Liver (tissue), 9 donors: ENCODE results near the gene RAVER2. TPM values are rescaled to one million over a fixed set of nuclear protein-coding genes. Genes with fewer than 3 reads are reported as not detected.
A peak's percentile ranks its signal among the peaks of the same experiment; 100 is the strongest.

ENCODE experiments used
- DNase-seq: peaks from one replicate; pipeline ENCODE4 v3.0.0-alpha.2; 2017; ENCODE audit warnings: low spot score
- H3K27ac ChIP-seq, 2 donors: one replicate each; pipeline ENCODE4 v1.7.0; 2013; ENCODE audit warnings: inconsistent platforms in 2 of 2, low read length in 2 of 2, control low read depth in 1 of 2, low read depth in 1 of 2, mild to moderate bottlenecking in 1 of 2
- H3K27me3 ChIP-seq, 4 donors: one replicate each; pipeline versions ENCODE4 v1.6.1 to v1.7.0; 2013; ENCODE audit warnings: low read length in 3 of 4, inconsistent platforms in 1 of 4, mild to moderate bottlenecking in 1 of 4, moderate library complexity in 1 of 4; ENCODE audit not compliant: control insufficient read depth in 4 of 4, insufficient read depth in 4 of 4
- H3K36me3 ChIP-seq, 4 donors: one replicate each; pipeline versions ENCODE4 v1.6.1 to v1.7.0; 2013; ENCODE audit warnings: low read length in 3 of 4, mild to moderate bottlenecking in 3 of 4, low read depth in 1 of 4, moderate library complexity in 1 of 4; ENCODE audit not compliant: control insufficient read depth in 4 of 4, insufficient read depth in 3 of 4
- H3K4me1 ChIP-seq, 4 donors: one replicate each; pipeline versions ENCODE4 v1.6.1 to v1.7.0; 2013; ENCODE audit warnings: low read length in 3 of 4, mild to moderate bottlenecking in 3 of 4, moderate library complexity in 1 of 4; ENCODE audit not compliant: control insufficient read depth in 4 of 4, insufficient read depth in 4 of 4
- H3K4me3 ChIP-seq, 3 donors: one replicate each; pipeline versions ENCODE4 v1.6.1 to v1.7.0; 2013; ENCODE audit warnings: low read length in 3 of 3, control low read depth in 1 of 3, low read depth in 1 of 3, mild to moderate bottlenecking in 1 of 3
- H3K9ac ChIP-seq, 2 donors: one replicate each; pipeline ENCODE4 v1.7.0; 2013; ENCODE audit warnings: low read length in 2 of 2, mild to moderate bottlenecking in 2 of 2, moderate library complexity in 2 of 2, control low read depth in 1 of 2, low read depth in 1 of 2
- H3K9me3 ChIP-seq, 4 donors: one replicate each; pipeline versions ENCODE4 v1.6.1 to v1.7.0; 2013; ENCODE audit warnings: low read length in 3 of 4; ENCODE audit not compliant: control insufficient read depth in 4 of 4
- EGR1 ChIP-seq, 2 donors: IDR thresholded peaks; 2 replicates each; pipeline ENCODE4 v1.6.1; 2016 to 2018; ENCODE audit warnings: antibody characterized with exemption in 2 of 2, low read depth in 2 of 2
- FOXA1 ChIP-seq: IDR thresholded peaks from 2 replicates; pipeline ENCODE4 v1.6.1; 2016; ENCODE audit warnings: antibody characterized with exemption
- FOXA2 ChIP-seq: IDR thresholded peaks from 2 replicates; pipeline ENCODE4 v1.6.1; 2016; ENCODE audit warnings: antibody characterized with exemption
- GABPA ChIP-seq, 2 donors: IDR thresholded peaks in 1 of 2; conservative IDR thresholded peaks in 1 of 2; 2 replicates each; pipeline ENCODE4 v1.6.1; 2016; ENCODE audit warnings: antibody characterized with exemption in 2 of 2, mild to moderate bottlenecking in 1 of 2, moderate library complexity in 1 of 2
- HNF4A ChIP-seq, 2 donors: conservative IDR thresholded peaks; 2 replicates each; pipeline ENCODE4 v1.6.1; 2016; ENCODE audit warnings: antibody characterized with exemption in 2 of 2, mild to moderate bottlenecking in 2 of 2
- HNF4G ChIP-seq: IDR thresholded peaks from 2 replicates; pipeline ENCODE4 v1.6.1; 2016; ENCODE audit warnings: antibody characterized with exemption
- JUND ChIP-seq, 2 donors: IDR thresholded peaks; 2 replicates each; pipeline ENCODE4 v1.6.1; 2016; ENCODE audit warnings: antibody characterized with exemption in 2 of 2
- NR2F2 ChIP-seq: IDR thresholded peaks from 2 replicates; pipeline ENCODE4 v1.6.1; 2016; ENCODE audit warnings: antibody characterized with exemption
- RAD21 ChIP-seq, 2 donors: IDR thresholded peaks; 2 replicates each; pipeline ENCODE4 v1.6.1; 2016; ENCODE audit warnings: antibody characterized with exemption in 2 of 2, mild to moderate bottlenecking in 2 of 2
- RXRA ChIP-seq, 2 donors: IDR thresholded peaks; 2 replicates each; pipeline ENCODE4 v1.6.1; 2017 to 2018; ENCODE audit warnings: antibody characterized with exemption in 2 of 2, mild to moderate bottlenecking in 1 of 2
- SP1 ChIP-seq: IDR thresholded peaks from 2 replicates; pipeline ENCODE4 v1.6.1; 2018; ENCODE audit warnings: antibody characterized with exemption, mild to moderate bottlenecking
- TAF1 ChIP-seq: conservative IDR thresholded peaks from 2 replicates; pipeline ENCODE4 v1.6.1; 2016; ENCODE audit warnings: antibody characterized with exemption, mild to moderate bottlenecking
- YY1 ChIP-seq: IDR thresholded peaks from 2 replicates; pipeline ENCODE4 v1.6.1; 2016; ENCODE audit warnings: antibody characterized with exemption, mild to moderate bottlenecking
- WGBS: extraction: QIAGEN DNeasy Blood & Tissue Kit; methylation state at CpG from one replicate; pipeline ENCODE4 v1.1.7; 2013; 5-methylcytosine and 5-hydroxymethylcytosine counted together
- polyA plus RNA-seq, 2 donors: library from polyadenylated mRNA; stranded (reverse) in 1 of 2; unstranded in 1 of 2; fragments of 200-250 nt in 1 of 2; fragments of >200 nt in 1 of 2; fragmentation: Nextera tagmentation in 1 of 2; extraction: Ambion mirVana in 1 of 2; gene quantifications; one replicate each; pipeline versions ENCODE4 v1.2.1 to v1.2.3, GENCODE V29; 2013 to 2015
- total RNA-seq, 2 donors: library from RNA; depleted of rRNA; stranded (reverse); fragments of >200 nt; gene quantifications; one replicate each; pipeline ENCODE4 v1.2.3, GENCODE V29; 2014
- TF ChIP-seq, protein P1 (sequence below): fragments of 150-350 bp; IDR thresholded peaks from 2 replicates; pipeline ENCODE4 v1.5.1; 2017; ENCODE audit warnings: improper control_type of control experiment, low read depth, low read length; ENCODE audit not compliant: missing input control
- TF ChIP-seq, protein P2 (sequence below): IDR thresholded peaks from 2 replicates; pipeline ENCODE4 v1.6.1; 2016; ENCODE audit warnings: antibody characterized with exemption
- TF ChIP-seq, protein P3 (sequence below): IDR thresholded peaks from 2 replicates; pipeline ENCODE4 v1.6.1; 2016; ENCODE audit warnings: antibody characterized with exemption
- TF ChIP-seq, protein P4 (sequence below): IDR thresholded peaks from 2 replicates; pipeline ENCODE4 v1.6.1; 2016; ENCODE audit warnings: antibody characterized with exemption
- TF ChIP-seq, protein P5 (sequence below): IDR thresholded peaks from 2 replicates; pipeline ENCODE4 v1.6.1; 2016; ENCODE audit warnings: antibody characterized with exemption, mild to moderate bottlenecking
- donor health status: healthy.
- donor health status: healthy.
- donor health status: healthy.
- donor health status: healthy.
- donor health status: healthy.

The RAVER2 gene
- total and polyA plus RNA-seq, 4 donors, result 0.40 to 6.7 (median 0.96) TPM

DNA sequence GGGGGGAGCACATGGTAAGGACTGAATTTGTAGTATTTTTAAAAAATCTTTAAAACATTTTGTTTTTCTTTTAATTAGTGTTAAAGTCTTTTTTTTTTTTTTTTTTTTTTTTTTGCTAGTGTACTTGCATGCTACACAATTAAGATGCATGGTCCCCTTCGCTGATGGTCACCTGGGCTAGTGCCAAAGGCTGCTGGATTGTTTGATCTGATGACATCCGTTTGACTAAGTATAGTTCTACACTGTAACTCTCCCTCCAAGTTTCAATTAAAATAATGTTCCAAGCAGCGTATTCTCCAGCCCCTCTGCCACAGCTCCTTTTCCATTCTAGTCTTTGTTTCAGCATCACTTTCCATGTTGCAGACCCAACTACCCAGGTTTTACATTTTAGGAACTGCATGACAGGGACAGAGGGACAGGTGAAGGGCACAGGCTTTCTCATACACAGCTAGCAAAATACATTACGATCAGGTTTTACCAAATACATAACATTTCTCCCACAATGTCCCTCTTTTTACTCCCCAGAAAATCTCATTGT, 852 bp upstream of the RAVER2 start:
- Histone ChIP-seq H3K9me3 (no peaks in the 10 kb centered on the region), H3K9ac (peak overlapping the region; percentile 16 to 64), H3K4me3 (peak overlapping the region in 2 of 3 donors; percentile 54 to 89), H3K27me3 (no peaks in the 10 kb centered on the region), H3K4me1 (peaks cover 7 to 14% (median 8%) of the 10 kb centered on the region in 4 donors), H3K27ac (no peak overlapping the region), H3K36me3 (no peaks in the 10 kb centered on the region)
- DNase-seq, result no peak
- WGBS, result 12% methylated on average over 4 of the region's 4 CpGs
- TF ChIP-seq RXRA (IDR thresholded peaks at IDR 0.05) (no peak), HNF4A (conservative IDR thresholded peaks at IDR 0.05) (no peak)
- TF ChIP-seq, protein P1, sequence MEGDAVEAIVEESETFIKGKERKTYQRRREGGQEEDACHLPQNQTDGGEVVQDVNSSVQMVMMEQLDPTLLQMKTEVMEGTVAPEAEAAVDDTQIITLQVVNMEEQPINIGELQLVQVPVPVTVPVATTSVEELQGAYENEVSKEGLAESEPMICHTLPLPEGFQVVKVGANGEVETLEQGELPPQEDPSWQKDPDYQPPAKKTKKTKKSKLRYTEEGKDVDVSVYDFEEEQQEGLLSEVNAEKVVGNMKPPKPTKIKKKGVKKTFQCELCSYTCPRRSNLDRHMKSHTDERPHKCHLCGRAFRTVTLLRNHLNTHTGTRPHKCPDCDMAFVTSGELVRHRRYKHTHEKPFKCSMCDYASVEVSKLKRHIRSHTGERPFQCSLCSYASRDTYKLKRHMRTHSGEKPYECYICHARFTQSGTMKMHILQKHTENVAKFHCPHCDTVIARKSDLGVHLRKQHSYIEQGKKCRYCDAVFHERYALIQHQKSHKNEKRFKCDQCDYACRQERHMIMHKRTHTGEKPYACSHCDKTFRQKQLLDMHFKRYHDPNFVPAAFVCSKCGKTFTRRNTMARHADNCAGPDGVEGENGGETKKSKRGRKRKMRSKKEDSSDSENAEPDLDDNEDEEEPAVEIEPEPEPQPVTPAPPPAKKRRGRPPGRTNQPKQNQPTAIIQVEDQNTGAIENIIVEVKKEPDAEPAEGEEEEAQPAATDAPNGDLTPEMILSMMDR, result no peak

DNA sequence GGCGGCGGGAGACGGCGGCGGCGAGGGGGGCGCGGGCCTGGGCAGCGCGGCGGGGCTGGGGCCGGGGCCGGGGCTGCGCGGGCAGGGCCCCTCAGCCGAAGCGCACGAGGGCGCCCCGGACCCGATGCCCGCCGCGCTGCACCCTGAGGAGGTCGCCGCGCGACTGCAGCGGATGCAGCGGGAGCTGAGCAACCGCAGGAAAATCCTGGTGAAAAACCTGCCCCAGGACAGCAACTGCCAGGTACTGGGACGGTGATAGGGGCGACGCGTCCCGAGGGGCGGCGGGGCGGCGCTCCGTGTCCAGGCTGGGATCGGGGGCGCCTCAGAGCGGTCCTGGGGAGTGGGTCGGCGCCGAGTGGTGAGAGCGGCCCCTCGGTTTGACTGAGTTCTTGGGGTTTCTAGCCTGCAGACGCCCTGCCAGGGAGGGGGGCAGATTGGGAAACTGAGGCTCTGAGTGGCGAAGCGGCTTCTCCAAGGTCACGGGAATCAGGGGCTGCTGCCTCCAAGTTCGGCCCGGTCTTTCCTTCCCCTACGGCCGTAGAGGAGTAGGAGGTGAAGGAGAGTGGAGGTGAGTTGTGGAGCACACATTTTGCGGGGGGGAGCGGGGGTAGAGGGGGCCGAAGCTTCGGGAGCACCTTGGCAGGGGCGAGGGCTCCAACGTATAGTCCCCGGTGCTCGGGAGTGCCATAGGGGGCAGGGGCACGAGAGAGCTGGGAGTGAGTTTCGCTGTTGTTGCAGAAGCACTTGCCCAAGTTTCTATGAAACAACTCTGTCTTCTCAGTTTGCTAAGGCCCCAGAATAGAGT, 508 bp downstream of the RAVER2 start:
- H3K4me1 ChIP-seq, result peaks cover 7 to 14% (median 8%) of the 10 kb centered on the region in 4 donors
- TF ChIP-seq FOXA1 (no peak), RAD21 (IDR thresholded peaks at IDR 0.05) (no peak), HNF4G (no peak), HNF4A (conservative IDR thresholded peaks at IDR 0.05) (no peak), SP1 (no peak), YY1 (no peak), FOXA2 (no peak), NR2F2 (no peak), EGR1 (IDR thresholded peaks at IDR 0.05; ENCODE audit: low read depth in 2 of 2) (no peak), JUND (IDR thresholded peaks at IDR 0.05) (no peak), RXRA (IDR thresholded peaks at IDR 0.05) (no peak), TAF1 (no peak), GABPA (IDR thresholded peaks at IDR 0.05 in 1 of 2, conservative IDR thresholded peaks at IDR 0.05 in 1 of 2) (no peak)
- TF ChIP-seq, protein P2, sequence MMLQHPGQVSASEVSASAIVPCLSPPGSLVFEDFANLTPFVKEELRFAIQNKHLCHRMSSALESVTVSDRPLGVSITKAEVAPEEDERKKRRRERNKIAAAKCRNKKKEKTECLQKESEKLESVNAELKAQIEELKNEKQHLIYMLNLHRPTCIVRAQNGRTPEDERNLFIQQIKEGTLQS, result no peak
- TF ChIP-seq, protein P3, sequence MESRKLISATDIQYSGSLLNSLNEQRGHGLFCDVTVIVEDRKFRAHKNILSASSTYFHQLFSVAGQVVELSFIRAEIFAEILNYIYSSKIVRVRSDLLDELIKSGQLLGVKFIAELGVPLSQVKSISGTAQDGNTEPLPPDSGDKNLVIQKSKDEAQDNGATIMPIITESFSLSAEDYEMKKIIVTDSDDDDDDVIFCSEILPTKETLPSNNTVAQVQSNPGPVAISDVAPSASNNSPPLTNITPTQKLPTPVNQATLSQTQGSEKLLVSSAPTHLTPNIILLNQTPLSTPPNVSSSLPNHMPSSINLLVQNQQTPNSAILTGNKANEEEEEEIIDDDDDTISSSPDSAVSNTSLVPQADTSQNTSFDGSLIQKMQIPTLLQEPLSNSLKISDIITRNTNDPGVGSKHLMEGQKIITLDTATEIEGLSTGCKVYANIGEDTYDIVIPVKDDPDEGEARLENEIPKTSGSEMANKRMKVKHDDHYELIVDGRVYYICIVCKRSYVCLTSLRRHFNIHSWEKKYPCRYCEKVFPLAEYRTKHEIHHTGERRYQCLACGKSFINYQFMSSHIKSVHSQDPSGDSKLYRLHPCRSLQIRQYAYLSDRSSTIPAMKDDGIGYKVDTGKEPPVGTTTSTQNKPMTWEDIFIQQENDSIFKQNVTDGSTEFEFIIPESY, result no peak
- TF ChIP-seq, protein P4, sequence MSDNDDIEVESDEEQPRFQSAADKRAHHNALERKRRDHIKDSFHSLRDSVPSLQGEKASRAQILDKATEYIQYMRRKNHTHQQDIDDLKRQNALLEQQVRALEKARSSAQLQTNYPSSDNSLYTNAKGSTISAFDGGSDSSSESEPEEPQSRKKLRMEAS, result no peak
- TF ChIP-seq, protein P5, sequence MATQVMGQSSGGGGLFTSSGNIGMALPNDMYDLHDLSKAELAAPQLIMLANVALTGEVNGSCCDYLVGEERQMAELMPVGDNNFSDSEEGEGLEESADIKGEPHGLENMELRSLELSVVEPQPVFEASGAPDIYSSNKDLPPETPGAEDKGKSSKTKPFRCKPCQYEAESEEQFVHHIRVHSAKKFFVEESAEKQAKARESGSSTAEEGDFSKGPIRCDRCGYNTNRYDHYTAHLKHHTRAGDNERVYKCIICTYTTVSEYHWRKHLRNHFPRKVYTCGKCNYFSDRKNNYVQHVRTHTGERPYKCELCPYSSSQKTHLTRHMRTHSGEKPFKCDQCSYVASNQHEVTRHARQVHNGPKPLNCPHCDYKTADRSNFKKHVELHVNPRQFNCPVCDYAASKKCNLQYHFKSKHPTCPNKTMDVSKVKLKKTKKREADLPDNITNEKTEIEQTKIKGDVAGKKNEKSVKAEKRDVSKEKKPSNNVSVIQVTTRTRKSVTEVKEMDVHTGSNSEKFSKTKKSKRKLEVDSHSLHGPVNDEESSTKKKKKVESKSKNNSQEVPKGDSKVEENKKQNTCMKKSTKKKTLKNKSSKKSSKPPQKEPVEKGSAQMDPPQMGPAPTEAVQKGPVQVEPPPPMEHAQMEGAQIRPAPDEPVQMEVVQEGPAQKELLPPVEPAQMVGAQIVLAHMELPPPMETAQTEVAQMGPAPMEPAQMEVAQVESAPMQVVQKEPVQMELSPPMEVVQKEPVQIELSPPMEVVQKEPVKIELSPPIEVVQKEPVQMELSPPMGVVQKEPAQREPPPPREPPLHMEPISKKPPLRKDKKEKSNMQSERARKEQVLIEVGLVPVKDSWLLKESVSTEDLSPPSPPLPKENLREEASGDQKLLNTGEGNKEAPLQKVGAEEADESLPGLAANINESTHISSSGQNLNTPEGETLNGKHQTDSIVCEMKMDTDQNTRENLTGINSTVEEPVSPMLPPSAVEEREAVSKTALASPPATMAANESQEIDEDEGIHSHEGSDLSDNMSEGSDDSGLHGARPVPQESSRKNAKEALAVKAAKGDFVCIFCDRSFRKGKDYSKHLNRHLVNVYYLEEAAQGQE, result no peak
- DNase-seq, result peak; percentile 42
- 4% methylated on average over 67 of the region's 67 CpGs for WGBS
- peak overlapping the region; percentile 49 to 54 for H3K27ac ChIP-seq
- no peaks in the 10 kb centered on the region for H3K27me3 ChIP-seq
- H3K4me3 ChIP-seq, result peak overlapping the region; percentile 58 to 89 (median 67)
- H3K9me3 ChIP-seq, result no peaks in the 10 kb centered on the region
- no peak overlapping the region for H3K9ac ChIP-seq
- no peaks in the 10 kb centered on the region for H3K36me3 ChIP-seq
